Endodermal cell (in vitro differentiated cells): ENCODE results near the gene PEA15. TPM values are rescaled to one million over a fixed set of nuclear protein-coding genes. Genes with fewer than 3 reads are reported as not detected.

Source experiments
- DNase-seq: peaks from one replicate; pipeline ENCODE4 v3.0.0-alpha.2; 2017
- H3K27ac ChIP-seq: 2 replicates; pipeline ENCODE4 v1.5.1; 2013; ENCODE audit warnings: mild to moderate bottlenecking, low read depth, low read length, moderate library complexity
- H3K27me3 ChIP-seq: 2 replicates; pipeline ENCODE4 v1.6.1; 2013; ENCODE audit warnings: mild to moderate bottlenecking, low read length, moderate library complexity; ENCODE audit not compliant: insufficient read depth, control insufficient read depth, poor library complexity, severe bottlenecking
- H3K36me3 ChIP-seq: 2 replicates; pipeline ENCODE4 v1.7.0; 2013; ENCODE audit warnings: mild to moderate bottlenecking, low read length, moderate library complexity; ENCODE audit not compliant: control insufficient read depth, insufficient read depth
- H3K4me1 ChIP-seq: one replicate; pipeline ENCODE4 v1.7.0; 2013; ENCODE audit warnings: low read length; ENCODE audit not compliant: control insufficient read depth, insufficient read depth
- H3K4me3 ChIP-seq: 2 replicates; pipeline ENCODE4 v1.5.1; 2013; ENCODE audit warnings: mild to moderate bottlenecking, low read length, moderate library complexity
- H3K9ac ChIP-seq: 2 replicates; pipeline ENCODE4 v1.6.1; 2013; ENCODE audit warnings: mild to moderate bottlenecking, low read length, moderate library complexity; ENCODE audit not compliant: poor library complexity, severe bottlenecking; ENCODE audit errors: extremely low read depth
- H3K9me3 ChIP-seq: 2 replicates; pipeline ENCODE4 v1.6.1; 2013; ENCODE audit warnings: mild to moderate bottlenecking, low read length, moderate library complexity; ENCODE audit not compliant: control insufficient read depth
- H3K27ac Mint-ChIP-seq: 2 replicates; pipeline ENCODE4 v1.8.0; 2020; ENCODE audit warnings: mixed read lengths
- H3K27me3 Mint-ChIP-seq: 2 replicates; pipeline ENCODE4 v1.8.0; 2021; ENCODE audit warnings: mild to moderate bottlenecking, mixed read lengths; ENCODE audit not compliant: insufficient read depth
- H3K36me3 Mint-ChIP-seq: 2 replicates; pipeline ENCODE4 v1.8.0; 2020; ENCODE audit warnings: low read depth, mixed read lengths
- H3K4me1 Mint-ChIP-seq: 2 replicates; pipeline ENCODE4 v1.8.0; 2020; ENCODE audit warnings: mixed read lengths
- H3K4me3 Mint-ChIP-seq: 2 replicates; pipeline ENCODE4 v1.8.0; 2020; ENCODE audit warnings: mild to moderate bottlenecking, moderate library complexity, mixed read lengths
- H3K9me3 Mint-ChIP-seq: 2 replicates; pipeline ENCODE4 v1.8.0; 2020; ENCODE audit warnings: mild to moderate bottlenecking, mixed read lengths
- CTCF ChIP-seq: fragments of 200-600 bp; sonication (generic); conservative IDR thresholded peaks from 2 replicates; pipeline ENCODE4 v1.5.0; 2021; ENCODE audit warnings: antibody characterized with exemption, mild to moderate bottlenecking
- WGBS, 2 experiments: methylation state at CpG; one replicate each; pipeline versions ENCODE4 v1.1.5 to v1.1.7; 2013; ENCODE audit warnings: missing lambda C conversion rate in 2 of 2, mixed read lengths in 1 of 2; ENCODE audit not compliant: insufficient coverage in 1 of 2, insufficient read length in 1 of 2; 5-methylcytosine and 5-hydroxymethylcytosine counted together
- total RNA-seq, 2 donors: library from RNA; stranded (reverse); fragmentation: NEBNext Ultra II Directional in 1 of 2; extraction: Animal tissue kit (Norgen Biotek cat#: 25700) in 1 of 2; gene quantifications; 2 replicates in 1 of 2; 3 replicates in 1 of 2; pipeline ENCODE4 v1.2.1, GENCODE V29; 2021

The PEA15 gene
- total RNA-seq, 2 donors from 2014 or later: 55.9 to 56.3 TPM

- H3K4me3 Mint-ChIP-seq: no peak overlapping the region
- TF ChIP-seq CTCF: no peak
- H3K9me3 Mint-ChIP-seq: no peaks in the 10 kb centered on the region
- 77 to 79% methylated on average over 6 to 9 of the region's 9 CpGs for WGBS, 2 experiments
- no peak for DNase-seq
- no peaks in the 10 kb centered on the region for H3K27me3 Mint-ChIP-seq
- H3K27ac Mint-ChIP-seq: no peak overlapping the region
- H3K9me3 ChIP-seq: no peaks in the 10 kb centered on the region
- H3K27me3 ChIP-seq: no peaks in the 10 kb centered on the region
- H3K9ac ChIP-seq: no peak overlapping the region
- peaks cover 27% of the 10 kb centered on the region for H3K36me3 Mint-ChIP-seq
- H3K36me3 ChIP-seq: peaks cover 35% of the 10 kb centered on the region
- H3K4me3 ChIP-seq: no peak overlapping the region
- peaks cover 60% of the 10 kb centered on the region for H3K4me1 Mint-ChIP-seq
- H3K4me1 ChIP-seq: peaks cover 13% of the 10 kb centered on the region
- H3K27ac ChIP-seq: peak overlapping the region; percentile 69
Measured at GRCh38 chr1:160207771-160208556, 2.8 kb downstream of the PEA15 start.

- Mint-ChIP-seq H3K4me1 (peaks cover 65% of the 10 kb centered on the region), H3K4me3 (no peak overlapping the region), H3K36me3 (peaks cover 32% of the 10 kb centered on the region), H3K27me3 (no peaks in the 10 kb centered on the region), H3K27ac (peak overlapping the region; percentile 37), H3K9me3 (no peaks in the 10 kb centered on the region)
- Histone ChIP-seq H3K9me3 (no peaks in the 10 kb centered on the region), H3K36me3 (peaks cover 41% of the 10 kb centered on the region), H3K4me3 (no peak overlapping the region), H3K9ac (no peak overlapping the region), H3K27me3 (no peaks in the 10 kb centered on the region), H3K27ac (peak overlapping the region; percentile 69), H3K4me1 (peaks cover 13% of the 10 kb centered on the region)
- no peak for DNase-seq
- WGBS, 2 experiments: 40 to 79% methylated on average over 2 to 6 of the region's 6 CpGs
- no peak for TF ChIP-seq CTCF
Measured at GRCh38 chr1:160208557-160209320, 3.6 kb downstream of the PEA15 start.

- Histone ChIP-seq H3K4me1 (peaks cover 13% of the 10 kb centered on the region), H3K4me3 (no peak overlapping the region), H3K9ac (no peak overlapping the region), H3K27me3 (no peaks in the 10 kb centered on the region), H3K36me3 (peaks cover 48% of the 10 kb centered on the region), H3K27ac (peak overlapping the region; percentile 69), H3K9me3 (no peaks in the 10 kb centered on the region)
- TF ChIP-seq CTCF: no peak
- H3K27ac Mint-ChIP-seq: peak overlapping the region; percentile 37
- 40 to 71% methylated on average over 1 to 6 of the region's 7 CpGs for WGBS, 2 experiments
- no peaks in the 10 kb centered on the region for H3K27me3 Mint-ChIP-seq
- no peak overlapping the region for H3K4me3 Mint-ChIP-seq
- peaks cover 64% of the 10 kb centered on the region for H3K4me1 Mint-ChIP-seq
- no peak for DNase-seq
- peaks cover 38% of the 10 kb centered on the region for H3K36me3 Mint-ChIP-seq
- H3K9me3 Mint-ChIP-seq: no peaks in the 10 kb centered on the region
Measured at GRCh38 chr1:160209321-160210046, 4.3 kb downstream of the PEA15 start.
